Keratinocyte (primary cell): ENCODE results near the gene CREB5. TPM values are rescaled to one million over a fixed set of nuclear protein-coding genes. Genes with fewer than 3 reads are reported as not detected.

Experiments
- DNase-seq: peaks from one replicate; pipeline ENCODE4 v3.0.0-alpha.2; 2011; ENCODE audit warnings: low read depth, missing footprints, low spot score
- FAIRE-seq: peaks from 2 replicates; lab custom pipeline; 2011; peaks lifted over from hg19 to GRCh38; lab: Jason Lieb, UNC
- H2AFZ ChIP-seq: 2 replicates; pipeline ENCODE4 v1.6.0; 2012; ENCODE audit warnings: low read length, control low read depth, inconsistent platforms; ENCODE audit not compliant: control insufficient read depth
- H3K27ac ChIP-seq: 2 replicates; pipeline ENCODE4 v1.5.1; 2011; ENCODE audit warnings: low read length; ENCODE audit not compliant: control insufficient read depth, insufficient read depth
- H3K27me3 ChIP-seq: 3 replicates; pipeline ENCODE4 v1.6.0; 2011; ENCODE audit warnings: low read length; ENCODE audit not compliant: control insufficient read depth, insufficient read depth; ENCODE audit errors: extremely low read depth
- H3K36me3 ChIP-seq, 2 experiments: 2 replicates in 1 of 2; 3 replicates in 1 of 2; pipeline ENCODE4 v1.5.1; 2011; ENCODE audit warnings: low read length in 2 of 2, mild to moderate bottlenecking in 1 of 2; ENCODE audit not compliant: control insufficient read depth in 2 of 2, insufficient read depth in 2 of 2; ENCODE audit errors: extremely low read depth in 1 of 2
- H3K4me1 ChIP-seq: 3 replicates; pipeline ENCODE4 v1.5.1; 2011; ENCODE audit warnings: low read length; ENCODE audit not compliant: control insufficient read depth, insufficient read depth; ENCODE audit errors: extremely low read depth
- H3K4me2 ChIP-seq: 3 replicates; pipeline ENCODE4 v1.6.0; 2011; ENCODE audit warnings: low read depth, low read length; ENCODE audit not compliant: control insufficient read depth, insufficient read depth; ENCODE audit errors: extremely low read depth
- H3K4me3 ChIP-seq, 3 experiments: fragments of 200-600 bp in 1 of 3; sonication (generic) in 1 of 3; 2 replicates in 2 of 3; 3 replicates in 1 of 3; pipeline ENCODE4 v1.5.1; 2011 to 2016; ENCODE audit warnings: low read length in 3 of 3, mild to moderate bottlenecking in 3 of 3, control low read depth in 2 of 3, inconsistent platforms in 1 of 3, low read depth in 1 of 3, mixed read lengths in 1 of 3, mixed run types in 1 of 3, moderate library complexity in 1 of 3; ENCODE audit not compliant: control insufficient read depth in 2 of 3, insufficient read depth in 2 of 3; ENCODE audit errors: extremely low read depth in 1 of 3
- H3K79me2 ChIP-seq: 2 replicates; pipeline ENCODE4 v1.6.0; 2012; ENCODE audit warnings: low read length; ENCODE audit not compliant: control insufficient read depth, insufficient read depth
- H3K9ac ChIP-seq: 3 replicates; pipeline ENCODE4 v1.6.0; 2011; ENCODE audit warnings: low read length; ENCODE audit not compliant: control insufficient read depth, insufficient read depth; ENCODE audit errors: extremely low read depth
- H3K9me1 ChIP-seq: 3 replicates; pipeline ENCODE4 v1.6.0; 2011; ENCODE audit warnings: low read length; ENCODE audit not compliant: control insufficient read depth, insufficient read depth; ENCODE audit errors: extremely low read depth
- H3K9me3 ChIP-seq: 2 replicates; pipeline ENCODE4 v1.5.1; 2012; ENCODE audit warnings: low read depth, low read length; ENCODE audit not compliant: control insufficient read depth
- H4K20me1 ChIP-seq: 3 replicates; pipeline ENCODE4 v1.6.0; 2011; ENCODE audit warnings: low read length; ENCODE audit not compliant: control insufficient read depth, insufficient read depth; ENCODE audit errors: extremely low read depth
- EZH2 ChIP-seq: IDR thresholded peaks from one replicate; pipeline ENCODE4 v1.6.1; 2012; ENCODE audit warnings: inconsistent platforms, mild to moderate bottlenecking, low read length, moderate library complexity
- dilution Hi-C: fragments of 300-500 bp; cut with MboI; formaldehyde crosslinking; loops from one replicate; pipeline ENCODE4 v1.7.0; 2020; ENCODE audit warnings: low sequenced_read_pairs; ENCODE audit not compliant: extremely low pct_ligation_motif_present
- polyA plus RNA-seq, 5 experiments: library from polyadenylated mRNA; depleted of rRNA in 3 of 5; stranded (reverse) in 3 of 5; stranded (forward) in 1 of 5; unstranded in 1 of 5; fragments of >200 nt; gene quantifications; 1 replicate in 1 of 5; 2 replicates in 3 of 5; 3 replicates in 1 of 5; pipeline versions ENCODE4 v1.2.1 to v1.2.3, GENCODE V29; 2011 to 2012; ENCODE audit warnings: missing spikeins in 2 of 5, low read depth in 1 of 5, low replicate concordance in 1 of 5
- TF ChIP-seq, protein P1 (sequence below), 3 experiments: IDR thresholded peaks in 1 of 3; conservative IDR thresholded peaks in 1 of 3; optimal IDR thresholded peaks in 1 of 3; 2 replicates in 2 of 3; 3 replicates in 1 of 3; pipeline versions ENCODE3 to v1.5.1; 2011; ENCODE audit warnings: low read length in 3 of 3, mild to moderate bottlenecking in 3 of 3, moderate library complexity in 2 of 3, control low read depth in 1 of 3, inconsistent platforms in 1 of 3; ENCODE audit not compliant: insufficient read depth in 2 of 3; ENCODE audit errors: extremely low read depth in 1 of 3

CREB5 gene
- polyA plus RNA-seq, 1 donor (not counting 4 experiments of a cell fraction or from before 2014, with no cell fraction given) = 7.9 TPM

DNA sequence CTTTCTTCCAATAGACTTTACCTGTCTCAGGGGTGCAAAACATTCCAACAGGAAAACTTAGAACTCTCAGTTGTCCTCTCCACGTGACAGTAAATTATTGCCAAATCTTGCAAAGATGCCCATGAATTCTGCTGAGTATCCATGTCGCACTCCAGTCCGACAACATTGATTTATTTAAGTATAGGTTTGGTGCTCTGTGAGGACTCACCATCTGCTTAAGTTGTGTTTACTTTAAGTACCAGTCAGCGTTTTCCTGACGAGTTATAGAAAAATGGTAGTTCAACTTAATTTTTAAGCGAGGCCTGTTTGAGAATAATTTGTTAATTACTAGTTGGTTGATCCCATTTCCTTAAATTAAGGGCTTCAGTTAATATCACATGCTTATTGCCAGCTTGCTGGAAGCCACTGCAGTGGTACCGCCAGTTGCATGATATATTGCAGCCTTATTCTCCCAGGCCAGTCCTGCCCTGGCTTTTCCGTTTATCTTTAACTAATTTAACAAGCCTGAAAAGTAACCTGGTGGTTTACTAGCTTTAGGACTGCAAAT, 27.8 kb downstream of the CREB5 start:
- Histone ChIP-seq H3K4me1 (no peaks in the 10 kb centered on the region), H3K4me3 (no peak overlapping the region), H4K20me1 (no peaks in the 10 kb centered on the region), H3K27ac (no peak overlapping the region), H3K9ac (no peak overlapping the region), H3K36me3 (no peaks in the 10 kb centered on the region), H3K9me3 (no peaks in the 10 kb centered on the region), H3K79me2 (no peaks in the 10 kb centered on the region), H3K9me1 (no peaks in the 10 kb centered on the region), H3K27me3 (peaks cover 37% of the 10 kb centered on the region), H2AFZ (no peak overlapping the region), H3K4me2 (no peak overlapping the region)
- no peak for DNase-seq
- dilution Hi-C loops = no loop called here
- no peak for FAIRE-seq
- TF ChIP-seq, protein P1, sequence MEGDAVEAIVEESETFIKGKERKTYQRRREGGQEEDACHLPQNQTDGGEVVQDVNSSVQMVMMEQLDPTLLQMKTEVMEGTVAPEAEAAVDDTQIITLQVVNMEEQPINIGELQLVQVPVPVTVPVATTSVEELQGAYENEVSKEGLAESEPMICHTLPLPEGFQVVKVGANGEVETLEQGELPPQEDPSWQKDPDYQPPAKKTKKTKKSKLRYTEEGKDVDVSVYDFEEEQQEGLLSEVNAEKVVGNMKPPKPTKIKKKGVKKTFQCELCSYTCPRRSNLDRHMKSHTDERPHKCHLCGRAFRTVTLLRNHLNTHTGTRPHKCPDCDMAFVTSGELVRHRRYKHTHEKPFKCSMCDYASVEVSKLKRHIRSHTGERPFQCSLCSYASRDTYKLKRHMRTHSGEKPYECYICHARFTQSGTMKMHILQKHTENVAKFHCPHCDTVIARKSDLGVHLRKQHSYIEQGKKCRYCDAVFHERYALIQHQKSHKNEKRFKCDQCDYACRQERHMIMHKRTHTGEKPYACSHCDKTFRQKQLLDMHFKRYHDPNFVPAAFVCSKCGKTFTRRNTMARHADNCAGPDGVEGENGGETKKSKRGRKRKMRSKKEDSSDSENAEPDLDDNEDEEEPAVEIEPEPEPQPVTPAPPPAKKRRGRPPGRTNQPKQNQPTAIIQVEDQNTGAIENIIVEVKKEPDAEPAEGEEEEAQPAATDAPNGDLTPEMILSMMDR (optimal IDR thresholded peaks at IDR 0.05 in 1 of 3, IDR thresholded peaks at IDR 0.05 in 1 of 3, conservative IDR thresholded peaks at IDR 0.05 in 1 of 3; ENCODE audit: extremely low read depth in 1 of 3, insufficient read depth in 2 of 3, low read length in 3 of 3) = no peak
- no peak for TF ChIP-seq EZH2

DNA sequence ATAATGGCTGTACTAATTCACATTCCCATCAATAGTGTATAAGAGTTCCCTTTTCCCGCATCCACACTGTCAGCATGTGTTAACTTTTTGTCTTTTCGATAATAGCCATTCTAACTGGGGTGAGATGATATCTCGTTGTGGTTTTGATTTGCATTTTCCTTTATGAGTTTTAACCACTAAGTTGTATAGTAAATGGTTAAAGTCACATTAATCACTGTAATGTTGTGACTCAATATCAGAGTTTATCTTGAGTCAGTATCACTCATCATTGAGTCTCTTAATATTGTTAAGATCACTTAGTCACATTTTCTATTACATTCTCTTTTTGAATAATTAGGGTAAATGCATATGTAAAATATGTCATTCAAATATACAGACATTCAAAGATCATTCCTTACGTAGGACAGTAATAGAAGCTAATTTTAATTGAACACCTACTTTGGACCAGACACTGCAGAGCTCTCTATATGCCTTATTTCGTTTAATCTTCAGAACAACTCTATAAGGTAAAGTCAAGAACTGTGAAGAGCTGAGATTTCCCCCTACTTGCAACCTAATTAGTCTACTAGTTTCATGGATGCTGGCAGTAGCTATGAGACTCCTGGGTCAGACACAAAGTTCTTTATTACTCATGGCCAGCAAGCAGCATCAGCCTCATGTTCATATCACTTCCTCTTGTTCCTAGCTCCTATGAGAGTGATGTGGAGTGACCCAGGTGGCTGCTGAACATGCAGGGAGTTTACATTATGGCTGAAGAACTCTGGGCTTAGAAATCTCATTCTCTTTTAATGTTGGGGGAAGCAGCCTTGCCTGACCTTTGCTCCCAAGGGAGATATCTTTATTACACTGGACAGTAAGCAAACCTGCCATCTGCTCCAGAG, 30.5 kb downstream of the CREB5 start:
- Histone ChIP-seq H3K27ac (no peak overlapping the region), H4K20me1 (no peaks in the 10 kb centered on the region), H3K27me3 (peaks cover 26% of the 10 kb centered on the region), H3K4me1 (no peaks in the 10 kb centered on the region), H3K4me3 (no peak overlapping the region), H2AFZ (no peak overlapping the region), H3K79me2 (no peaks in the 10 kb centered on the region), H3K4me2 (no peak overlapping the region), H3K9me3 (no peaks in the 10 kb centered on the region), H3K36me3 (no peaks in the 10 kb centered on the region), H3K9ac (no peak overlapping the region), H3K9me1 (no peaks in the 10 kb centered on the region)
- no peak for TF ChIP-seq EZH2
- TF ChIP-seq, protein P1 (optimal IDR thresholded peaks at IDR 0.05 in 1 of 3, IDR thresholded peaks at IDR 0.05 in 1 of 3, conservative IDR thresholded peaks at IDR 0.05 in 1 of 3; ENCODE audit: extremely low read depth in 1 of 3, insufficient read depth in 2 of 3, low read length in 3 of 3) = no peak
- DNase-seq (no peak), FAIRE-seq (no peak)
- dilution Hi-C loops = no loop called here
